Measurements from ENCODE around the gene MYCBP2.

GRCh38 chr13:77150651-77151050 is 176.2 kb downstream of the MYCBP2 start:
- TF ChIP-seq EZH2phosphoT487 (IDR thresholded peaks at IDR 0.05; ENCODE audit: low read length) (no peak), CTCF (IDR thresholded peaks at IDR 0.05; ENCODE audit: low read length) (no peak), EZH2 (optimal IDR thresholded peaks at IDR 0.05; ENCODE audit: low read depth, low read length) (no peak)

All from MM.1S (cell line).